Measurements from ENCODE around the gene CARMIL3. TPM values are rescaled to one million over a fixed set of nuclear protein-coding genes. Genes with fewer than 3 reads are reported as not detected.

The CARMIL3 gene
- total RNA-seq, 1 experiment from 2014 or later, result 1.00 TPM

DNA sequence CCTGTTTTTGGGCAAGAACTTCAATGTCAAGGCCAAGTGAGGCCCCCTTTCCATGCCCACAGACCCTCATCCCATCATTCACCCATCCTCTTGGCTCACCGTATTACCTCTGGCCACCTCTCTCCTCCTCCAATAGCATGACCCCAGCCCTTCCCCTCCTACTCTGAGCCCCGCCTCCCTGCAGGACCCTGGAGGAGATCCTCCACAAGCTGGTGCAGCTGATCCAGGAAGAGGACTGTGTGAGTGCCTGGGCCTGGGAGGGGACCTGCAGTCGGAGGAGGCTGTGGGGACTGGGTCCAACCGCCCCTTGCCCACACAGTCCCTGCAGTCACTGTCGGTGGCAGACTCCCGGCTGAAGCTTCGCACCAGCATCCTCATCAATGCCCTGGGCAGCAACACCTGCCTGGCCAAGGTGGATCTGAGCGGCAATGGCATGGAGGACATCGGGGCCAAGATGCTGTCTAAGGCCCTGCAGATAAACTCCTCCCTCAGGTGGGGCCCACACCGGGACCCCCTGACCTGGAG is 7.2 kb downstream of the CARMIL3 start:
- H3K9me3 Mint-ChIP-seq (ENCODE audit: unreplicated experiment), result no peaks in the 10 kb centered on the region
- no peaks in the 10 kb centered on the region for H3K27me3 ChIP-seq (replicated peaks; ENCODE audit: control insufficient read depth, insufficient read depth, low read length)
- no peak for DNase-seq
- no peaks in the 10 kb centered on the region; the same call in 1 of the 2 replicates for H3K4me1 ChIP-seq
- H3K9me3 ChIP-seq, result no peaks in the 10 kb centered on the region
- intact Hi-C loops (cut with micrococcal nuclease; ENCODE audit: unreplicated experiment), result loop anchor here (1.0 to 2.0 kb wide), 4 partner anchors 31 to 102 kb away; partner anchors contain the start of gene IRF9
- H3K4me3 ChIP-seq (ENCODE audit: low read depth, low read length), result no peak overlapping the region
- H3K4me1 Mint-ChIP-seq (ENCODE audit: low read depth, unreplicated experiment), result no peaks in the 10 kb centered on the region
- H3K36me3 ChIP-seq (ENCODE audit: control insufficient read depth, insufficient read depth, low read length), result no peaks in the 10 kb centered on the region
- H3K27ac Mint-ChIP-seq (ENCODE audit: unreplicated experiment), result no peak overlapping the region
- peaks cover 3% of the 10 kb centered on the region for H3K27me3 Mint-ChIP-seq (ENCODE audit: insufficient read depth, unreplicated experiment)
- no TSS peak for BruUV-seq (replicated peaks)
- no peaks in the 10 kb centered on the region for H3K36me3 Mint-ChIP-seq (ENCODE audit: insufficient read depth, unreplicated experiment)
- TF ChIP-seq, protein P1, sequence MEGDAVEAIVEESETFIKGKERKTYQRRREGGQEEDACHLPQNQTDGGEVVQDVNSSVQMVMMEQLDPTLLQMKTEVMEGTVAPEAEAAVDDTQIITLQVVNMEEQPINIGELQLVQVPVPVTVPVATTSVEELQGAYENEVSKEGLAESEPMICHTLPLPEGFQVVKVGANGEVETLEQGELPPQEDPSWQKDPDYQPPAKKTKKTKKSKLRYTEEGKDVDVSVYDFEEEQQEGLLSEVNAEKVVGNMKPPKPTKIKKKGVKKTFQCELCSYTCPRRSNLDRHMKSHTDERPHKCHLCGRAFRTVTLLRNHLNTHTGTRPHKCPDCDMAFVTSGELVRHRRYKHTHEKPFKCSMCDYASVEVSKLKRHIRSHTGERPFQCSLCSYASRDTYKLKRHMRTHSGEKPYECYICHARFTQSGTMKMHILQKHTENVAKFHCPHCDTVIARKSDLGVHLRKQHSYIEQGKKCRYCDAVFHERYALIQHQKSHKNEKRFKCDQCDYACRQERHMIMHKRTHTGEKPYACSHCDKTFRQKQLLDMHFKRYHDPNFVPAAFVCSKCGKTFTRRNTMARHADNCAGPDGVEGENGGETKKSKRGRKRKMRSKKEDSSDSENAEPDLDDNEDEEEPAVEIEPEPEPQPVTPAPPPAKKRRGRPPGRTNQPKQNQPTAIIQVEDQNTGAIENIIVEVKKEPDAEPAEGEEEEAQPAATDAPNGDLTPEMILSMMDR (IDR thresholded peaks at IDR 0.05; ENCODE audit: insufficient read depth in 1 of 2, low read depth in 1 of 2, low read length in 1 of 2, severe bottlenecking in 1 of 2, unreplicated experiment in 1 of 2), result no peak
- CTCF ChIA-PET, result interaction anchor here (0.7 to 4.8 kb wide), 14 partner anchors 8 to 307 kb away, joined by 3 to 155 read pairs (median 6); partner anchors contain the start of genes CIDEB, CPNE6, DCAF11 and EMC9
- POLR2A ChIA-PET, result interaction anchor here (1.0 to 1.5 kb wide), 3 partner anchors 35 to 51 kb away, joined by 3 to 14 read pairs (median 3); partner anchors contain the start of gene PCK2
- H3K4me3 Mint-ChIP-seq (ENCODE audit: unreplicated experiment), result no peak overlapping the region

DNA sequence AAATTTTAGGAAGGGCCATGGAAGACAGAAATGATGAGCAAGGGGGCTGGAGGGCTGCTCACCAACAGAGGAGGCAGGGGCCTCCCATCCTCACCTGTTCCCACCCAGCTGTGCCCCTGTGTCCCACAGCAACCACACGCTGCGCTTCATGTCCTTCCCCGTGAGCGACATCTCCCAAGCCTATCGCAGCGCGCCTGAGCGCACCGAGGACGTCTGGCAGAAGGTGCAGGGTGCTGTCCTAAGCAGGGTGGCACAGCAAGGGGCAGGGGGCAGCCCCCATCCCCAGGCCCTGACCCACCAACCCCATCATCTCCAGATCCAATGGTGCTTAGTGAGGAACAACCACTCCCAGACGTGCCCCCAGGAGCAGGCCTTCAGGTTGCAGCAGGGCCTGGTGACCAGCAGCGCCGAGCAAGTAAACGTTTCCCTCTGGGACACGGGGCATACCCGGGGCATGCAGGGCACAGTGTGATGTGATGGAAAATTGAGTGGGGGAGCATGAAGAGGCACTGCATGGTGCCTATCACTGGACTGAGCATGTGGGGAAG is 8.1 kb downstream of the CARMIL3 start:
- ChIA-PET POLR2A (no interaction called here), CTCF (interaction anchor here (1.2 to 4.8 kb wide), 2 partner anchors 8 to 33 kb away, joined by 3 to 129 read pairs; partner anchors contain the start of gene PCK2)
- Mint-ChIP-seq H3K9me3 (ENCODE audit: unreplicated experiment) (no peaks in the 10 kb centered on the region), H3K36me3 (ENCODE audit: insufficient read depth, unreplicated experiment) (no peaks in the 10 kb centered on the region), H3K27ac (ENCODE audit: unreplicated experiment) (no peak overlapping the region), H3K4me1 (ENCODE audit: low read depth, unreplicated experiment) (no peaks in the 10 kb centered on the region), H3K27me3 (ENCODE audit: insufficient read depth, unreplicated experiment) (peaks cover 3% of the 10 kb centered on the region), H3K4me3 (ENCODE audit: unreplicated experiment) (no peak overlapping the region)
- DNase-seq, result no peak
- BruUV-seq (replicated peaks), result no TSS peak
- no peaks in the 10 kb centered on the region for H3K27me3 ChIP-seq (replicated peaks; ENCODE audit: control insufficient read depth, insufficient read depth, low read length)
- intact Hi-C loops (cut with micrococcal nuclease; ENCODE audit: unreplicated experiment), result loop anchor here (2.0 kb wide), 1 partner anchor 45 kb away; no protein-coding TSS in a partner anchor
- no peaks in the 10 kb centered on the region for H3K9me3 ChIP-seq
- no peaks in the 10 kb centered on the region; the same call in 1 of the 2 replicates for H3K4me1 ChIP-seq
- H3K36me3 ChIP-seq (ENCODE audit: control insufficient read depth, insufficient read depth, low read length), result no peaks in the 10 kb centered on the region
- TF ChIP-seq, protein P1 (IDR thresholded peaks at IDR 0.05; ENCODE audit: insufficient read depth in 1 of 2, low read depth in 1 of 2, low read length in 1 of 2, severe bottlenecking in 1 of 2, unreplicated experiment in 1 of 2), result no peak
- no peak overlapping the region for H3K4me3 ChIP-seq (ENCODE audit: low read depth, low read length)

DNA sequence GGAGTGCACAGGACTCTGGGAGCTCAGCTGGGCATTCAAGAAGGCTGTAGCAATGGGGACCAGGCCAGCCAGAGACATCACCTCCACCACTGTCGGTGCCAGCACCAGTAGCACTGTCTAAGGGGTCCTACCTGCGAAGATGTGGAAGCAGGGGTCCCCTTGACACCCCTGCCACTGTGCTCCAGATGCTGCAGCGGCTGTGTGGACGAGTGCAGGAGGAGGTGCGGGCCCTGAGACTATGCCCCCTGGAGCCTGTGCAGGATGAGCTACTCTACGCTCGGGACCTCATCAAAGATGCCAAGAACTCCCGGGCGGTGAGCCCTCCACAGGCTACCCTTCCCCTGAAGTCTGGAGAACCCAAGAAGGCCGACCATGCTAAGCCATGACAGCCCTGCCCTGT is 8.6 kb downstream of the CARMIL3 start:
- H3K27me3 Mint-ChIP-seq (ENCODE audit: insufficient read depth, unreplicated experiment), result peaks cover under 1% of the 10 kb centered on the region
- no peaks in the 10 kb centered on the region; the same call in 1 of the 2 replicates for H3K4me1 ChIP-seq
- no peaks in the 10 kb centered on the region for H3K36me3 Mint-ChIP-seq (ENCODE audit: insufficient read depth, unreplicated experiment)
- H3K4me3 ChIP-seq (ENCODE audit: low read depth, low read length), result no peak overlapping the region
- ChIA-PET CTCF (interaction anchor here (1.0 to 1.2 kb wide), 2 partner anchors 8 to 20 kb away, joined by 3 read pairs; no protein-coding TSS in a partner anchor), POLR2A (no interaction called here)
- H3K27ac Mint-ChIP-seq (ENCODE audit: unreplicated experiment), result no peak overlapping the region
- no peak overlapping the region for H3K4me3 Mint-ChIP-seq (ENCODE audit: unreplicated experiment)
- BruUV-seq (replicated peaks), result no TSS peak
- no peaks in the 10 kb centered on the region for H3K9me3 ChIP-seq
- no peaks in the 10 kb centered on the region for H3K9me3 Mint-ChIP-seq (ENCODE audit: unreplicated experiment)
- intact Hi-C loops (cut with micrococcal nuclease; ENCODE audit: unreplicated experiment), result no loop called here
- no peaks in the 10 kb centered on the region for H3K4me1 Mint-ChIP-seq (ENCODE audit: low read depth, unreplicated experiment)
- DNase-seq, result no peak
- TF ChIP-seq, protein P1 (IDR thresholded peaks at IDR 0.05; ENCODE audit: insufficient read depth in 1 of 2, low read depth in 1 of 2, low read length in 1 of 2, severe bottlenecking in 1 of 2, unreplicated experiment in 1 of 2), result no peak
- no peaks in the 10 kb centered on the region for H3K27me3 ChIP-seq (replicated peaks; ENCODE audit: control insufficient read depth, insufficient read depth, low read length)
- no peaks in the 10 kb centered on the region for H3K36me3 ChIP-seq (ENCODE audit: control insufficient read depth, insufficient read depth, low read length)
